HG02973 (cell line): ENCODE data around the gene RAI14.

Experiments used
- ATAC-seq: cut with Tn5 transposase; IDR thresholded peaks from one replicate; pipeline ENCODE4 v1.9.1; 2021; ENCODE audit warnings: moderate library complexity; ENCODE audit not compliant: unreplicated experiment

The RAI14 gene

GRCh38 chr5:34656001-34656699 lies at the start of gene RAI14:
Gene RAI14 (plus strand): TSS chr5:34656328. CDS start chr5:34686920, 30,592 bp downstream.
- ATAC-seq, result no peak

GRCh38 chr5:34608368-34608767 lies 47.8 kb upstream of the RAI14 start:
- no peak for ATAC-seq

GRCh38 chr5:34608859-34609648 lies 47.1 kb upstream of the RAI14 start:
- no peak for ATAC-seq

GRCh38 chr5:34609951-34610441 lies 46.1 kb upstream of the RAI14 start:
- ATAC-seq, result no peak

GRCh38 chr5:34610546-34610945 lies 45.6 kb upstream of the RAI14 start:
- ATAC-seq, result no peak

- ATAC-seq, result no peak
These were observed 44.4 kb upstream of the RAI14 start for GRCh38 chr5:34611464-34612415.

GRCh38 chr5:34616651-34617050 lies 39.5 kb upstream of the RAI14 start:
- no peak for ATAC-seq

- no peak for ATAC-seq
These were observed 37.6 kb upstream of the RAI14 start for GRCh38 chr5:34618371-34619065.

- no peak for ATAC-seq
These were observed 35.9 kb upstream of the RAI14 start for GRCh38 chr5:34620185-34620584.

GRCh38 chr5:34621277-34622097 lies 34.6 kb upstream of the RAI14 start:
- no peak for ATAC-seq

GRCh38 chr5:34622098-34622400 lies 34.1 kb upstream of the RAI14 start:
- ATAC-seq, result no peak

GRCh38 chr5:34624691-34625090 lies 31.4 kb upstream of the RAI14 start:
- no peak for ATAC-seq

- ATAC-seq, result no peak
These were observed 30.9 kb upstream of the RAI14 start for GRCh38 chr5:34625246-34625645.

GRCh38 chr5:34626036-34626435 lies 30.1 kb upstream of the RAI14 start:
- no peak for ATAC-seq

- ATAC-seq, result no peak
These were observed 29.4 kb upstream of the RAI14 start for GRCh38 chr5:34626751-34627150.

- ATAC-seq, result no peak
These were observed 28.3 kb upstream of the RAI14 start for GRCh38 chr5:34627794-34628193.

GRCh38 chr5:34628373-34628772 lies 27.8 kb upstream of the RAI14 start:
- no peak for ATAC-seq

GRCh38 chr5:34630596-34630995 lies 25.5 kb upstream of the RAI14 start:
- ATAC-seq, result no peak

- ATAC-seq, result no peak
These were observed 23.2 kb upstream of the RAI14 start for GRCh38 chr5:34632807-34633422.
